Tibial nerve (tissue), 4 donors: ENCODE results near the gene RNF214.

Experiments used
- CTCF ChIP-seq, 5 experiments: fragments of 200-600 bp in 3 of 5; fragments of 450-650 bp in 2 of 5; sonication (generic) in 3 of 5; IDR thresholded peaks; one replicate each; pipeline ENCODE4 v1.5.1; 2016 to 2019; ENCODE audit warnings: antibody characterized with exemption in 5 of 5, mild to moderate bottlenecking in 3 of 5, moderate library complexity in 2 of 5
- EP300 ChIP-seq, 2 donors: sonication (generic); formaldehyde crosslinking; IDR thresholded peaks; one replicate each; pipeline ENCODE4 v1.6.1; 2017; ENCODE audit warnings: antibody characterized with exemption in 2 of 2, mild to moderate bottlenecking in 1 of 2
- POLR2A ChIP-seq, 2 donors: fragments of 450-650 bp; IDR thresholded peaks; one replicate each; pipeline ENCODE4 v1.6.1; 2017; ENCODE audit warnings: antibody characterized with exemption in 2 of 2, mild to moderate bottlenecking in 2 of 2, moderate library complexity in 2 of 2

DNA sequence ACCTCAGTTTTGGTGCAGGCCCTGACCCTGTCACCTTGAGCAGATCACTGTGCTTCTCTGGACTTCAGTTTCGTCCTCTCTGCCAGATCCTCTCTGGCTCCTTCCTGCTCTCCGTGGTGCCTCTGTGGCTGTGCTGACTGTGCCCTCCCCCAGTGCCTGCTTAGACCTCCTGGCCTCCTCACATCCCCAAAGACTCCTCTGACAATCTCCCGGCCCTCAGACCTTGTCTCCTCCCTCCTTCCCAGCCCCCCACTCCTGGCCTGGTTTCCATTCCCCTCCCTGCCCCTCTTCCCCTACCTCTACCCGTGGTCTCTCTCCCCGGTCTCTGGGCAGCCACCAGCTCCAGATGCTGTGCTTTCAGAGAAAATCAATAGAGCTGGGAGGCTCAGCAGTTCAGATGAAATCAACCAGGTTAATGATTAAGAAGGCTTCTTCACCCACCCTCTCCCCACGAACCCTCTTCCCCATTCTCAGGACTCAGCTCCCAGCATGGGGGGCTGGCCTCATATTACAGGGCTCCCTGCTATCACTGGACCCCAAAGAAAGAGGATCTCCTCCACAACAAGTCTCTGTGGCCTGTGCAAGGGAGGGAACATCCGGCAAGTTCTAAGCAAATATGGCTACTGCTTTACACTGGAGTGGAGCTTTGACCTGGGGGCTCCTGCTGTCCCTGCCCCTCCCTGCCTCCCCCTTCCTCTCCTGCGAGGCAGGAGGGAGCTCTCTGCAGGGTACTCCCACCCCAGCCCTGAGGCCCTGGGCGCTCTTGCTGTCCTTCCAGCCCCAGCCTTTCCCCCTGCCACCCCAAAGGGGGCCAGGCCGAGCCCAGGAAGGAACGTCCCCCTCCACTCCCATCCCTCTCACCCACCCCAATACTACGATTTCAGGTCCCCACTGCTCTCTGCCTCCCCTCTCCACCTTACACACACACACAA lies 67.1 kb downstream of the RNF214 start:
- TF ChIP-seq CTCF (IDR thresholded peaks at IDR 0.05) (no peak), EP300 (IDR thresholded peaks at IDR 0.05) (no peak), POLR2A (IDR thresholded peaks at IDR 0.05) (no peak)
